Stimulated activated naive CD8-positive, alpha-beta T cell treated with anti-CD3 and anti-CD28 coated beads, Interleukin-15, amount 100 ng/mL, for 72 hours (primary cell): ENCODE measurements around the gene LDLRAD4.

Experiments used
- ATAC-seq: fragments of 150-1000 bp; cut with Tn5 transposase; 2 replicates; pipeline ENCODE4 v1.10.0; 2021; ENCODE audit warnings: mild to moderate bottlenecking, moderate library complexity
- DNase-seq, 2 donors: peaks; one replicate each; pipeline ENCODE4 v3.0.0; 2021 to 2022
- H3K27ac Mint-ChIP-seq, 2 donors: one replicate each; pipeline ENCODE4 v1.8.0; 2022; ENCODE audit warnings: mild to moderate bottlenecking in 2 of 2, mixed read lengths in 2 of 2, moderate library complexity in 2 of 2
- H3K27me3 Mint-ChIP-seq: one replicate; pipeline ENCODE4 v1.8.0; 2022; ENCODE audit warnings: mixed read lengths
- H3K4me1 Mint-ChIP-seq: one replicate; pipeline ENCODE4 v1.8.0; 2022; ENCODE audit warnings: mild to moderate bottlenecking, mixed read lengths
- H3K4me3 Mint-ChIP-seq, 2 donors: one replicate each; pipeline ENCODE4 v1.8.0; 2022; ENCODE audit warnings: mild to moderate bottlenecking in 2 of 2, mixed read lengths in 2 of 2, moderate library complexity in 1 of 2
- H3K9me3 Mint-ChIP-seq, 2 donors: one replicate each; pipeline ENCODE4 v1.8.0; 2022; ENCODE audit warnings: mixed read lengths in 2 of 2

LDLRAD4 gene

GRCh38 chr18:13392029-13392750 lies 173.6 kb downstream of the LDLRAD4 start:
- H3K4me1 Mint-ChIP-seq = peaks cover 25% of the 10 kb centered on the region
- H3K27ac Mint-ChIP-seq = no peak overlapping the region
- no peak for ATAC-seq
- DNase-seq = no peak
- no peaks in the 10 kb centered on the region for H3K9me3 Mint-ChIP-seq
- no peak overlapping the region for H3K4me3 Mint-ChIP-seq
- no peaks in the 10 kb centered on the region for H3K27me3 Mint-ChIP-seq

GRCh38 chr18:13392899-13393298 lies 174.3 kb downstream of the LDLRAD4 start:
- peaks cover 25% of the 10 kb centered on the region for H3K4me1 Mint-ChIP-seq
- DNase-seq (no peak), ATAC-seq (no peak)
- no peak overlapping the region for H3K27ac Mint-ChIP-seq
- no peaks in the 10 kb centered on the region for H3K9me3 Mint-ChIP-seq
- H3K4me3 Mint-ChIP-seq = no peak overlapping the region
- H3K27me3 Mint-ChIP-seq = no peaks in the 10 kb centered on the region

GRCh38 chr18:13393338-13393737 lies 174.8 kb downstream of the LDLRAD4 start:
- Mint-ChIP-seq H3K9me3 (no peaks in the 10 kb centered on the region), H3K4me3 (no peak overlapping the region), H3K4me1 (peaks cover 25% of the 10 kb centered on the region), H3K27ac (no peak overlapping the region), H3K27me3 (no peaks in the 10 kb centered on the region)
- ATAC-seq (no peak), DNase-seq (no peak)

- no peak for ATAC-seq
- DNase-seq = no peak
- Mint-ChIP-seq H3K4me1 (peaks cover 18% of the 10 kb centered on the region), H3K27ac (no peak overlapping the region), H3K9me3 (no peaks in the 10 kb centered on the region), H3K4me3 (no peak overlapping the region), H3K27me3 (no peaks in the 10 kb centered on the region)
Observed at GRCh38 chr18:13394801-13395200, 176.2 kb downstream of the LDLRAD4 start.

GRCh38 chr18:13395577-13395976 lies 177.0 kb downstream of the LDLRAD4 start:
- Mint-ChIP-seq H3K27ac (no peak overlapping the region), H3K4me1 (peaks cover 24% of the 10 kb centered on the region), H3K4me3 (no peak overlapping the region), H3K9me3 (no peaks in the 10 kb centered on the region), H3K27me3 (no peaks in the 10 kb centered on the region)
- ATAC-seq = no peak
- no peak for DNase-seq

GRCh38 chr18:13397504-13398163 lies 179.1 kb downstream of the LDLRAD4 start:
- Mint-ChIP-seq H3K27me3 (no peaks in the 10 kb centered on the region), H3K9me3 (no peaks in the 10 kb centered on the region), H3K27ac (peak overlapping the region; percentile 27 to 37)

GRCh38 chr18:13398631-13399030 lies 180.1 kb downstream of the LDLRAD4 start:
- peak overlapping the region; percentile 19 to 22 for H3K27ac Mint-ChIP-seq
- no peak overlapping the region for H3K4me3 Mint-ChIP-seq
- ATAC-seq = no peak
- DNase-seq = no peak
- H3K27me3 Mint-ChIP-seq = no peaks in the 10 kb centered on the region
- peaks cover 39% of the 10 kb centered on the region for H3K4me1 Mint-ChIP-seq
- no peaks in the 10 kb centered on the region for H3K9me3 Mint-ChIP-seq

More at GRCh38 chr18:13397504-13398163, 179.1 kb downstream of the LDLRAD4 start:
- ATAC-seq (no peak), DNase-seq (no peak)
- Mint-ChIP-seq H3K4me1 (peaks cover 45% of the 10 kb centered on the region), H3K4me3 (no peak overlapping the region)

GRCh38 chr18:13399511-13399910 lies 181.0 kb downstream of the LDLRAD4 start:
- no peaks in the 10 kb centered on the region for H3K9me3 Mint-ChIP-seq
- ATAC-seq (no peak), DNase-seq (no peak)
- H3K4me1 Mint-ChIP-seq = peaks cover 36% of the 10 kb centered on the region
- H3K4me3 Mint-ChIP-seq = no peak overlapping the region
- H3K27ac Mint-ChIP-seq = peak overlapping the region in 1 of 2 donors; percentile 15
- no peaks in the 10 kb centered on the region for H3K27me3 Mint-ChIP-seq

- Mint-ChIP-seq H3K27ac (peak overlapping the region; percentile 0 to 92), H3K4me3 (peak overlapping the region in 1 of 2 donors; percentile 21), H3K9me3 (no peaks in the 10 kb centered on the region), H3K4me1 (peaks cover 31% of the 10 kb centered on the region), H3K27me3 (no peaks in the 10 kb centered on the region)
- no peak for DNase-seq
- ATAC-seq = no peak
Observed at GRCh38 chr18:13400636-13401315, 182.2 kb downstream of the LDLRAD4 start.

GRCh38 chr18:13401404-13401803 lies 182.8 kb downstream of the LDLRAD4 start:
- no peaks in the 10 kb centered on the region for H3K27me3 Mint-ChIP-seq
- H3K9me3 Mint-ChIP-seq = no peaks in the 10 kb centered on the region
- H3K27ac Mint-ChIP-seq = no peak overlapping the region
- no peak for DNase-seq
- no peak overlapping the region for H3K4me3 Mint-ChIP-seq
- peaks cover 31% of the 10 kb centered on the region for H3K4me1 Mint-ChIP-seq
- ATAC-seq = no peak

GRCh38 chr18:13401826-13402225 lies 183.3 kb downstream of the LDLRAD4 start:
- H3K9me3 Mint-ChIP-seq = no peaks in the 10 kb centered on the region
- peaks cover 31% of the 10 kb centered on the region for H3K4me1 Mint-ChIP-seq
- DNase-seq (no peak), ATAC-seq (no peak)
- no peaks in the 10 kb centered on the region for H3K27me3 Mint-ChIP-seq
- no peak overlapping the region for H3K4me3 Mint-ChIP-seq
- no peak overlapping the region for H3K27ac Mint-ChIP-seq

- Mint-ChIP-seq H3K4me3 (no peak overlapping the region), H3K27ac (no peak overlapping the region)
- no peak for ATAC-seq
Observed at GRCh38 chr18:13403786-13404549, 185.4 kb downstream of the LDLRAD4 start.

GRCh38 chr18:13405305-13406038 lies 186.9 kb downstream of the LDLRAD4 start:
- Mint-ChIP-seq H3K9me3 (no peaks in the 10 kb centered on the region), H3K27ac (peak overlapping the region in 1 of 2 donors; percentile 28), H3K27me3 (no peaks in the 10 kb centered on the region), H3K4me3 (no peak overlapping the region), H3K4me1 (peaks cover 26% of the 10 kb centered on the region)
- DNase-seq (no peak), ATAC-seq (no peak)

More at GRCh38 chr18:13403786-13404549, 185.4 kb downstream of the LDLRAD4 start:
- H3K27me3 Mint-ChIP-seq = no peaks in the 10 kb centered on the region
- DNase-seq = no peak
- no peaks in the 10 kb centered on the region for H3K9me3 Mint-ChIP-seq
- H3K4me1 Mint-ChIP-seq = peaks cover 31% of the 10 kb centered on the region

GRCh38 chr18:13406049-13406615 lies 187.6 kb downstream of the LDLRAD4 start:
- no peak for DNase-seq
- H3K27ac Mint-ChIP-seq = no peak overlapping the region
- no peak overlapping the region for H3K4me3 Mint-ChIP-seq
- no peaks in the 10 kb centered on the region for H3K9me3 Mint-ChIP-seq
- no peaks in the 10 kb centered on the region for H3K27me3 Mint-ChIP-seq
- H3K4me1 Mint-ChIP-seq = peaks cover 19% of the 10 kb centered on the region
- ATAC-seq = no peak
